Calu3 (cell line): ENCODE measurements around the gene B3GALT5. TPM values are rescaled to one million over a fixed set of nuclear protein-coding genes. Genes with fewer than 3 reads are reported as not detected.

Source experiments
- BruUV-seq: library from RNA; stranded (reverse); fragments of 400-500 nt; replicated peaks from 2 replicates; lab custom pipeline; 2021; lab: Mats Ljungman, UMichigan
- CTCF ChIA-PET: fragments of 300-600 bp; sonication (Branson Sonifier 250); formaldehyde crosslinking; loops from one replicate; lab custom pipeline; 2022; ENCODE audit warnings: antibody characterized with exemption; lab: Charles Lee
- DNase-seq: peaks from one replicate; pipeline ENCODE4 v3.0.0; 2022
- H3K27ac Mint-ChIP-seq: one replicate; pipeline ENCODE4 v1.8.0; 2022; ENCODE audit warnings: mixed read lengths; ENCODE audit not compliant: unreplicated experiment
- H3K27me3 Mint-ChIP-seq: one replicate; pipeline ENCODE4 v1.8.0; 2022; ENCODE audit warnings: mixed read lengths; ENCODE audit not compliant: unreplicated experiment
- H3K36me3 Mint-ChIP-seq: one replicate; pipeline ENCODE4 v1.8.0; 2022; ENCODE audit warnings: mild to moderate bottlenecking, moderate library complexity, mixed read lengths; ENCODE audit not compliant: insufficient read depth, unreplicated experiment
- H3K4me1 Mint-ChIP-seq: one replicate; pipeline ENCODE4 v1.8.0; 2022; ENCODE audit warnings: mild to moderate bottlenecking, low read depth, mixed read lengths; ENCODE audit not compliant: unreplicated experiment
- H3K4me3 Mint-ChIP-seq: one replicate; pipeline ENCODE4 v1.8.0; 2022; ENCODE audit warnings: mild to moderate bottlenecking, low read depth, moderate library complexity, mixed read lengths; ENCODE audit not compliant: unreplicated experiment
- H3K9me3 Mint-ChIP-seq: one replicate; pipeline ENCODE4 v1.8.0; 2022; ENCODE audit warnings: low read depth, mixed read lengths; ENCODE audit not compliant: unreplicated experiment
- intact Hi-C: fragments of 100-400 bp; cut with micrococcal nuclease; formaldehyde crosslinking; loops from one replicate; pipeline ENCODE4 v1.10.0; 2022; ENCODE audit not compliant: unreplicated experiment
- total RNA-seq: library from RNA; stranded (reverse); gene quantifications from 2 replicates; pipeline ENCODE4 v1.2.3, GENCODE V29; 2022
- TF ChIP-seq, protein P1 (sequence below): fragments of 200-600 bp; IDR thresholded peaks from one replicate; pipeline ENCODE4 v1.8.0; 2022; ENCODE audit warnings: antibody characterized with exemption; ENCODE audit not compliant: unreplicated experiment

The B3GALT5 gene
- total RNA-seq, 1 experiment from 2014 or later, result 40.8 TPM

DNA sequence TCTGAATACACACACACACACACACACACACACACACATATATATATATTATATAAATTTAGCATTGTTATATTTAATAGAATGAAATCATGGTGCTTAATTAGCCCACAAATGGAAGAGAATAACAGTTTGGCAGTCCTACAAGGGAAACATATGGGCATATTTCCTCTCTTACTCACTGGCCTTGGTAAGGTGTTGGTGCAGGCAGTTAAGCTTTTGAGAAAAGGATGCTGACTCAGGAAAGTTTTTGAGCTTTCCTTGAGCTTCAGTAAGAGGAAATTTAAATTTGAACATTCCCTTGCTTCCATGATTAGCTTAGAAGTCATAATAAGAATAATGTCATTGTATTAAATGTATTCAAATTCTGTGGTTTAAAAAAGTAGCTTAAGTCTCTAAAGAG is 37.0 kb upstream of the B3GALT5 start:
- BruUV-seq, result no TSS peak
- no peaks in the 10 kb centered on the region for H3K9me3 Mint-ChIP-seq
- H3K4me3 Mint-ChIP-seq, result no peak overlapping the region
- H3K27ac Mint-ChIP-seq, result no peak overlapping the region
- CTCF ChIA-PET, result interaction anchor here (1.0 kb wide), 1 partner anchor 18 kb away, joined by 3 read pairs; no protein-coding TSS in a partner anchor
- no peaks in the 10 kb centered on the region for H3K36me3 Mint-ChIP-seq
- DNase-seq, result no peak
- intact Hi-C loops, result no loop called here
- TF ChIP-seq, protein P1, sequence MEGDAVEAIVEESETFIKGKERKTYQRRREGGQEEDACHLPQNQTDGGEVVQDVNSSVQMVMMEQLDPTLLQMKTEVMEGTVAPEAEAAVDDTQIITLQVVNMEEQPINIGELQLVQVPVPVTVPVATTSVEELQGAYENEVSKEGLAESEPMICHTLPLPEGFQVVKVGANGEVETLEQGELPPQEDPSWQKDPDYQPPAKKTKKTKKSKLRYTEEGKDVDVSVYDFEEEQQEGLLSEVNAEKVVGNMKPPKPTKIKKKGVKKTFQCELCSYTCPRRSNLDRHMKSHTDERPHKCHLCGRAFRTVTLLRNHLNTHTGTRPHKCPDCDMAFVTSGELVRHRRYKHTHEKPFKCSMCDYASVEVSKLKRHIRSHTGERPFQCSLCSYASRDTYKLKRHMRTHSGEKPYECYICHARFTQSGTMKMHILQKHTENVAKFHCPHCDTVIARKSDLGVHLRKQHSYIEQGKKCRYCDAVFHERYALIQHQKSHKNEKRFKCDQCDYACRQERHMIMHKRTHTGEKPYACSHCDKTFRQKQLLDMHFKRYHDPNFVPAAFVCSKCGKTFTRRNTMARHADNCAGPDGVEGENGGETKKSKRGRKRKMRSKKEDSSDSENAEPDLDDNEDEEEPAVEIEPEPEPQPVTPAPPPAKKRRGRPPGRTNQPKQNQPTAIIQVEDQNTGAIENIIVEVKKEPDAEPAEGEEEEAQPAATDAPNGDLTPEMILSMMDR, result no peak
- no peaks in the 10 kb centered on the region for H3K27me3 Mint-ChIP-seq
- H3K4me1 Mint-ChIP-seq, result no peaks in the 10 kb centered on the region

DNA sequence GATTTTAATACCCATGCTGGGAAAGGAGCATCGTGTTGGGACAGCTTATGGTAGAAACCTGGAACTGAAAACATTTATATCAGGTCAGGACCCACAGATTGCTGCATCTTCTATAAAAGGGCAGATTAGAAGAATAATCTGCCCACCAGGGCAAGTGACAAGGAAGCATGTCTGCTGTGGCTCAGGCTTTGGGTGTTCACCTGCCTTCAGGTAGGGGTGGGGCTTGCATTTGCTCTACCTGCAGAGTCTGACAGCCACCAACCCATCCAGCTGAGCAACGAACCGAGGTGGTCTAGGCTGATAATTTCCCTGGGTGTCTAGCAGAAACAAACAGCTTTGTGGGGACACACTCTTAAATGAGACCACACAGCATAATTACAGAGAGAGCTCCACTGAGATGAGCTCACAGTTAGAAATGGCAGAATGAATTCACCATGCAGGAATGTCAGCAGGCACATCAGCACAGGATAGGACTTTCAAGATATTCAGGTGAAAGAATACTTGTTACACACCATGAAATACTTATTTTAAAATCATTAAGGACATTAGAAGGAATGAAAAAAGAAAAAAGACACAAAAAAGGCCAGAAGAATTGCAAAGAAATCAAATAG is 36.1 kb upstream of the B3GALT5 start:
- no peak for DNase-seq
- Mint-ChIP-seq H3K36me3 (no peaks in the 10 kb centered on the region), H3K4me1 (no peaks in the 10 kb centered on the region), H3K27me3 (no peaks in the 10 kb centered on the region), H3K27ac (no peak overlapping the region), H3K4me3 (no peak overlapping the region), H3K9me3 (no peaks in the 10 kb centered on the region)
- BruUV-seq, result no TSS peak
- CTCF ChIA-PET, result interaction anchor here (1.0 kb wide), 1 partner anchor 18 kb away, joined by 3 read pairs; no protein-coding TSS in a partner anchor
- TF ChIP-seq, protein P1, result no peak
- intact Hi-C loops, result no loop called here

DNA sequence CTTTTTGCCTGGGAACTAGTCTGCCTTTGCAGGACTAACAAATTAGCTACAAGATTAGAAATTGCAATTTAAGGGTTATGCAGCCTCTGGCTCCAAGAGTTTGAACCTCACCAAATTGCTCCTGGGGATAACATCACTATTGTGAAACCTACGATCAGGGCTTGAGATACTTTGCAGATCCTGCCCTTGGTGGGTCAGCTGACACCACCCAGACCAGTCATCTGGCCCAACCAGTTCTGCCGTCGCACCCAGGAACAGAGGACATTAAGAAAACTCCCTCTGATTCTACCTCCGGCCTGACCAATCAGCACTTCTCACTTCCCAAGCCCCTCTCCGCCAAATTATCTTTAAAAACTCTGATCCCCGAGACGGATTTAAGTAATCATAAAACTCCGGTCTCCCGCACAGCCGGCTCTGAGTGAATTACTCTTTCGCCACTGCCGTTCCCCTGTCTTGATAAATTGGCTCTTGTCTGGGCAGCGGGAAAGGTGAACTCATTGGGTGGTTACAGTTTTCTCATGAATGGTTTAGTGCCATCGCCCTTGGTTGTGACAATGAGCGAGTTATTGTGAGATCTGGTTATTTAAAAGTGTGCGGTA is 32.9 kb upstream of the B3GALT5 start:
- TF ChIP-seq, protein P1, result no peak
- Mint-ChIP-seq H3K4me3 (no peak overlapping the region), H3K36me3 (no peaks in the 10 kb centered on the region), H3K27ac (no peak overlapping the region), H3K4me1 (no peaks in the 10 kb centered on the region), H3K27me3 (no peaks in the 10 kb centered on the region), H3K9me3 (no peaks in the 10 kb centered on the region)
- DNase-seq, result no peak
- no TSS peak for BruUV-seq
- intact Hi-C loops, result no loop called here
- CTCF ChIA-PET, result no interaction called here

DNA sequence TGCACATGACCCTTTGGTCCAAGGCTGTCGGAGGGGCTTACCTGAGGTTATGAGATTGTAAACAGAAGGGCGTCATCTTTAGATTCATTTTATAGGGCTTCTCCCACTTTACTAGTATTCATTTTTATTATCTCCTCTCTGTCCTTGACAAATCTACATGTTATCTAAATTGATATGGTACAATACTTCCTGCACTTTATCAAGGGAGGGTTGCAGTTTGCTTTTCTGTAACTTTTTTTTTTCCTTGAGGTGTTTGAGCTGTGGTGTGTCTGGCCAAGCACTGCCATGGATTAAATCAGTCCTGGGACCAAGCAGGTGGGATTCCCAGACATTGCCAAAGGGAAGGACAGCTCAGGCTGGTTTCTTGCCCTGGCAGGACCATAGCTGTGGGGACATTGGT is 32.0 kb upstream of the B3GALT5 start:
- intact Hi-C loops, result no loop called here
- TF ChIP-seq, protein P1, result no peak

More for the DNA sequence above, 32.0 kb upstream of the B3GALT5 start:
- CTCF ChIA-PET, result no interaction called here
- Mint-ChIP-seq H3K36me3 (no peaks in the 10 kb centered on the region), H3K4me1 (no peaks in the 10 kb centered on the region), H3K4me3 (no peak overlapping the region), H3K27ac (no peak overlapping the region), H3K9me3 (no peaks in the 10 kb centered on the region), H3K27me3 (no peaks in the 10 kb centered on the region)
- BruUV-seq, result no TSS peak
- no peak for DNase-seq
